SJCRH30 (cell line): ENCODE results near the gene PCDHB11. TPM values are rescaled to one million over a fixed set of nuclear protein-coding genes. Genes with fewer than 3 reads are reported as not detected.
"Not testable (repeated sequence)": the region's sequence is repeated elsewhere in the genome, so short reads cannot be mapped to it uniquely, and the experiment has no call there.

Source experiments
- DNase-seq, 2 experiments: peaks; one replicate each; pipeline ENCODE4 v3.0.0-alpha.2; 2015 to 2020
- H3K27ac ChIP-seq: fragments of 250-450 bp; sonication (Bioruptor Pico); 2 replicates; pipeline ENCODE4 v1.5.1; 2020; ENCODE audit warnings: mild to moderate bottlenecking, moderate library complexity
- H3K27me3 ChIP-seq: fragments of 250-450 bp; sonication (Bioruptor Pico); 2 replicates; pipeline ENCODE4 v1.5.1; 2020; ENCODE audit warnings: mild to moderate bottlenecking, moderate library complexity
- H3K36me3 ChIP-seq: fragments of 250-450 bp; sonication (Bioruptor Pico); 2 replicates; pipeline ENCODE4 v1.5.1; 2020; ENCODE audit warnings: mild to moderate bottlenecking, moderate library complexity
- H3K4me1 ChIP-seq: fragments of 250-450 bp; sonication (Bioruptor Pico); 2 replicates; pipeline ENCODE4 v1.5.1; 2020; ENCODE audit warnings: mild to moderate bottlenecking, moderate library complexity
- H3K4me3 ChIP-seq: fragments of 250-450 bp; sonication (Bioruptor Pico); 2 replicates; pipeline ENCODE4 v1.5.1; 2020; ENCODE audit warnings: mild to moderate bottlenecking, moderate library complexity
- H3K9me3 ChIP-seq: fragments of 250-450 bp; sonication (Bioruptor Pico); replicated peaks from 2 replicates; pipeline ENCODE4 v1.5.1; 2020; ENCODE audit warnings: mild to moderate bottlenecking, moderate library complexity
- total RNA-seq: library from RNA; depleted of rRNA; stranded (reverse); fragments of >200 nt; shearing (Covaris generic); gene quantifications from 2 replicates; pipeline ENCODE4 v1.2.3, GENCODE V29; 2014; rRNA removed

The PCDHB11 gene
- 8.9 and 9.8 TPM in 2 replicates for total RNA-seq

DNA sequence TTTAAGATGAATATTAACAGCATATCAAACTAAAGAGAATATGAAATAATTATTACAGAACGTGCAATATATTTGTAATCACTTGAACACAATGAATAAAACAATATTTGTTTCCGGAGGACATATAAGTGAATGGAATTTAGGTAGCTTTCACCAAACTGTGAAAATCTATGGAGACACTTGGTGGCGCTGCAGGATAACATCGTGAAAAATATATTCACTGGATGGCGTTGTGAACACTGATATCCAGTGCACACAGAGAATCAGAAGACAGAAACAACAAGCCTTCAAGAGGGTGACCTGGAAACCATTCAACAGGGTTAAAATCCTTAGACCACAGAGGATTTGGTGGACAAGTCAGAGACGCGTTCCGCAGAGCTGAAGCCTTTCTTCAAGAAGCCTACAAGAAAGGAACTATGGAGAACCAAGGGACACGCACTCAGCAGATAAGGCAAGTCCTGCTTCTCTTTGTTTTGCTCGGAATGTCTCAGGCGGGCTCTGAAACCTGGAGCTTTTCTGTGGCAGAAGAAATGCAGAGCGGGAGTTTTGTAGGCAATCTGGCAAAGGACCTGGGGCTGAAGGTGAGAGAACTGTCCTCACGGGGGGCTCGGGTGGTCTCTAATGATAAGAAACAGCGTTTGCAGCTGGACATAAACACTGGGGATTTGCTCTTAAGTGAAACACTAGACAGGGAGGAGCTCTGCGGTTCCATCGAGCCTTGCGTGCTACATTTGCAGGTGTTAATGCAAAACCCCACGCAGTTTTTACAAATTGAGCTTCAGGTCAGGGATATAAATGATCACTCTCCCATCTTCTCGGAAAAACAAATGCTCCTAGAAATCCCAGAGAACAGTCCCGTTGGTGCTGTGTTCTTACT, at the start of gene PCDHB11:
TSS of gene PCDHB11 (plus strand) at position 269 of the 877 bp plus-strand sequence. CDS start at position 417, 148 bp downstream.
- DNase-seq, result peak; percentile 35 to 82

DNA sequence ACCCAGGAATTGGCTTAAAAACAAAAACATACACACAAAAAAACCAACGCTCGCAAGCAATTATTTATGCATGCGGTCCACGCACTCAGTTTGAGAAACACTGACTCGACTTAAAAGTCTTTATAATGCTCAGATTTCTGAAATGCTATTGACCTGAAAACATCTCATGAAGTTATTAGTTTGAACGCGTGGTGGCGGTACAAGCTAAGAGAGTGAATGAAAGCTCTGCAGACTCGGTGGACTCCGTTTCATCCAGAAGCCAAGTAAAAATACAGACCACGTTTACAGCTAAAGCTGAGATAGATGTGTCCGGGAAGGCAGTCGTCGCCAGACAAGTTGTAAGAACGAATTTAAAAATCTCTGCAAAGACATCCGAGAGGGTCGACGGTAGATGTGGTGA, 49.6 kb upstream of the PCDHB11 start, which contains the start of gene PCDHB6:
TSS of gene PCDHB6 (plus strand) at position 246 of the 400 bp plus-strand sequence. CDS start 201 bp downstream, outside the sequence.
- DNase-seq, result no peak
- no peak within 1 kb of the TSS for H3K27ac ChIP-seq
- no peak within 1 kb of the TSS for H3K4me3 ChIP-seq

More for the DNA sequence above, at the start of gene PCDHB11:
- Histone ChIP-seq H3K36me3 (no peaks in the 10 kb centered on the region), H3K4me3 (peak within 1 kb of the TSS; percentile 62), H3K4me1 (no peaks in the 10 kb centered on the region), H3K9me3 (no peaks in the 10 kb centered on the region; the same call in 1 of the 2 replicates), H3K27me3 (no peaks in the 10 kb centered on the region), H3K27ac (peak within 1 kb of the TSS; percentile 46)

DNA sequence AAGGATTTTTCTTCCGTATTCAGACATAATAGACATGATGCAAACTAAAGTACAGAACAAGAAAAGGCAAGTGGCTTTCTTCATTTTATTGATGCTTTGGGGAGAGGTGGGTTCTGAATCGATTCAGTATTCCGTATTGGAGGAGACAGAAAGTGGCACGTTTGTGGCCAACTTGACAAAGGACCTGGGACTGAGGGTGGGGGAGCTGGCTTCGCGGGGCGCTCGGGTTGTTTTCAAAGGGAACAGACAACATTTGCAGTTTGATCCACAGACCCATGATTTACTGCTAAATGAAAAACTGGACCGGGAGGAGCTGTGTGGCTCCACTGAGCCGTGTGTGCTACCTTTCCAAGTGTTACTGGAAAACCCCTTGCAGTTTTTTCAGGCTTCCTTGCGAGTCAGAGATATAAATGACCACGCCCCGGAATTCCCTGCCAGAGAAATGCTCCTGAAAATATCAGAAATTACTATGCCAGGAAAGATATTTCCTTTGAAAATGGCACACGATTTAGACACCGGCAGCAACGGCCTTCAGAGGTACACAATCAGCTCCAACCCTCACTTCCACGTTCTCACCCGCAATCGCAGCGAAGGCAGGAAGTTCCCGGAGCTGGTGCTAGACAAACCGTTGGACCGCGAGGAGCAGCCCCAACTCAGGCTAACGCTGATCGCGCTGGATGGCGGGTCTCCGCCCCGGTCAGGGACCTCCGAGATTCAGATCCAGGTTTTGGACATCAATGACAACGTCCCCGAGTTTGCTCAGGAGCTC, 49.0 kb upstream of the PCDHB11 start:
- Histone ChIP-seq H3K4me1 (no peaks in the 10 kb centered on the region), H3K27ac (no peak overlapping the region), H3K9me3 (no peaks in the 10 kb centered on the region), H3K27me3 (0 out of 2 replicates have a peak, but pooled peaks cover 3% of the 10 kb centered on the region), H3K4me3 (no peak overlapping the region), H3K36me3 (no peaks in the 10 kb centered on the region)
- no peak for DNase-seq

More for the DNA sequence above, 49.6 kb upstream of the PCDHB11 start, which contains the start of gene PCDHB6:
- Histone ChIP-seq H3K27me3 (0 out of 2 replicates have a peak, but pooled peaks cover 3% of the 10 kb centered on the region), H3K4me1 (no peaks in the 10 kb centered on the region), H3K36me3 (no peaks in the 10 kb centered on the region), H3K9me3 (no peaks in the 10 kb centered on the region)

DNA sequence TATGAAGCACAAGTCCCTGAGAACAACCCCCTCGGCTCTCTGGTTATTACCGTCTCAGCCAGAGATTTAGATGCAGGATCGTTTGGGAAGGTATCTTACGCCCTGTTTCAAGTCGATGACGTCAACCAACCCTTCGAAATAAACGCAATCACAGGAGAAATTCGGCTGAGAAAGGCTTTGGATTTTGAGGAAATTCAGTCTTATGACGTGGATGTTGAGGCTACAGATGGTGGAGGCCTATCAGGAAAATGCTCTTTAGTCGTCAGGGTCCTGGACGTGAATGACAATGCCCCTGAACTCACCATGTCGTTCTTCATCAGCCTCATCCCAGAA, 48.5 kb upstream of the PCDHB11 start:
- Histone ChIP-seq H3K27ac (no peak overlapping the region), H3K9me3 (no peaks in the 10 kb centered on the region), H3K4me3 (no peak overlapping the region), H3K36me3 (no peaks in the 10 kb centered on the region), H3K4me1 (no peaks in the 10 kb centered on the region), H3K27me3 (0 out of 2 replicates have a peak, but pooled peaks cover 3% of the 10 kb centered on the region)
- DNase-seq, result no peak

DNA sequence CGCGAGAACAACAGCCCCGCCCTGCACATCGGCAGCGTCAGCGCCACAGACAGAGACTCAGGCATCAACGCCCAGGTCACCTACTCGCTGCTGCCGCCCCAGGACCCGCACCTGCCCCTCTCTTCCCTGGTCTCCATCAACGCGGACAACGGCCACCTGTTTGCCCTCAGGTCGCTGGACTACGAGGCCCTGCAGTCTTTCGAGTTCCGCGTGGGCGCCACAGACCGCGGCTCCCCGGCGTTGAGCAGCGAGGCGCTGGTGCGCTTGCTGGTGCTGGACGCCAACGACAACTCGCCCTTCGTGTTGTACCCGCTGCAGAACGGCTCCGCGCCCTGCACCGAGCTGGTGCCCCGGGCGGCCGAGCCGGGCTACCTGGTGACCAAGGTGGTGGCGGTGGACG, 47.8 kb upstream of the PCDHB11 start:
- not testable (repeated sequence) for H3K36me3 ChIP-seq, H3K27ac ChIP-seq, H3K9me3 ChIP-seq, H3K27me3 ChIP-seq, DNase-seq, H3K4me3 ChIP-seq, H3K4me1 ChIP-seq

DNA sequence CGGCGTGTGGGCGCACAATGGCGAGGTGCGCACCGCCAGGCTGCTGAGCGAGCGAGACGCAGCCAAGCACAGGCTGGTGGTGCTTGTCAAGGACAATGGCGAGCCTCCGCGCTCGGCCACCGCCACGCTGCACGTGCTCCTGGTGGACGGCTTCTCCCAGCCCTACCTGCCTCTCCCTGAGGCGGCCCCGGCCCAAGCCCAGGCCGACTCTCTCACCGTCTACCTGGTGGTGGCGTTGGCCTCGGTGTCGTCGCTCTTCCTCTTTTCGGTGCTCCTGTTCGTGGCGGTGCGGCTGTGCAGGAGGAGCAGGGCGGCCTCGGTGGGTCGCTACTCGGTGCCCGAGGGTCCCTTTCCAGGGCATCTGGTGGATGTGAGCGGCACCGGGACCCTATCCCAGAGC, 47.3 kb upstream of the PCDHB11 start:
- not testable (repeated sequence) for H3K9me3 ChIP-seq, H3K4me1 ChIP-seq, H3K4me3 ChIP-seq, DNase-seq, H3K36me3 ChIP-seq, H3K27ac ChIP-seq, H3K27me3 ChIP-seq

DNA sequence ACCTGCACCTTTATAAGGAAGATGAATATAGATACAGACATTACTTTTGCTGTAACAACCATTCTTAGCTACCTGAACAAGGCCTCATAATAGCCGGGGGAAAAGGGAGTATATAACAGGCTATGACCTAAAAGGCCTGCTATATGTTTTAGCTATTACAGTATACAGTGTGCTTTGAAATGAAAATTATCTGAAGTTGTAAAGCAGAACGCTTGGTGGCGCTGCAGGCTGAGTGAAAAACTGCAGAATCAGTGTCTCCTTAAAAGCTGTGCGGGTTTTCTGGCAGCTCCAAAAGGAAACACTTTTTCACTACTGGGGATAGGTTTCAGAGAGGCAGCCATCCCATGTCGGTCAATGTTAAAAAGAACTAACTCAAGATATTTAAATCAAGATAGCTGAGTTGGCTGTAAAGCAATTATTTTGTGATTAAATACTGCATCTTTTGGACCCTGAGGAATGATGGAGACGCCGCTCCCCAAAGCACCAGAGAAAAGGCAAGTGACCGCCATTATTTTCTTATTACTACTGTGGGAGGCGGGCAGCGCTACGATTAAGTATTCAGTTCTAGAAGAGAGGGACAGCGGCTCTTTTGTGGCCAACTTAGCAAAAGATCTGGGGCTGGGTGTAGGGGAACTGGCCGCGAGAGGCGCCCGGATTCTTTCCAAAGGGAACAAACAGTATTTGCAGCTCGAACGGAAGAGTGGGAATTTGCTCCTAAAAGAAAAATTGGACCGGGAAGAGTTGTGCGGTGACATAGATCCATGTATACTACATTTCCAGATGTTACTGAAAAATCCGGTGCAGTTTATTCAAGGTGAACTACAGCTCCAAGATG, 43.7 kb upstream of the PCDHB11 start:
- Histone ChIP-seq H3K36me3 (no peaks in the 10 kb centered on the region), H3K4me1 (no peaks in the 10 kb centered on the region), H3K27me3 (0 out of 2 replicates have a peak, but pooled peaks cover 3% of the 10 kb centered on the region), H3K27ac (no peak overlapping the region), H3K4me3 (no peak overlapping the region), H3K9me3 (no peaks in the 10 kb centered on the region)
- peak in 1 of 2 experiments; percentile 34 for DNase-seq

DNA sequence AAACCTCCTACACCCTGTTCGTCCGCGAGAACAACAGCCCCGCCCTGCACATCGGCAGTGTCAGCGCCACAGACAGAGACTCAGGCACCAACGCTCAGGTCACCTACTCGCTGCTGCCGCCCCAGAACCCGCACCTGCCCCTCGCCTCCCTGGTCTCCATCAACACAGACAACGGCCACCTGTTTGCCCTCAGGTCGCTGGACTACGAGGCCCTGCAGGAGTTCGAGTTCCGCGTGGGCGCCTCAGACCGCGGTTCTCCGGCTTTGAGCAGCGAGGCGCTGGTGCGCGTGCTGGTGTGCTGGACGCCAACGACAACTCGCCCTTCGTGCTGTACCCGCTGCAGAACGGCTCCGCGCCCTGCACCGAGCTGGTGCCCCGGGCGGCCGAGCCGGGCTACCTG, 42.1 kb upstream of the PCDHB11 start:
- not testable (repeated sequence) for H3K27me3 ChIP-seq, H3K9me3 ChIP-seq, H3K36me3 ChIP-seq, DNase-seq, H3K27ac ChIP-seq, H3K4me1 ChIP-seq, H3K4me3 ChIP-seq

DNA sequence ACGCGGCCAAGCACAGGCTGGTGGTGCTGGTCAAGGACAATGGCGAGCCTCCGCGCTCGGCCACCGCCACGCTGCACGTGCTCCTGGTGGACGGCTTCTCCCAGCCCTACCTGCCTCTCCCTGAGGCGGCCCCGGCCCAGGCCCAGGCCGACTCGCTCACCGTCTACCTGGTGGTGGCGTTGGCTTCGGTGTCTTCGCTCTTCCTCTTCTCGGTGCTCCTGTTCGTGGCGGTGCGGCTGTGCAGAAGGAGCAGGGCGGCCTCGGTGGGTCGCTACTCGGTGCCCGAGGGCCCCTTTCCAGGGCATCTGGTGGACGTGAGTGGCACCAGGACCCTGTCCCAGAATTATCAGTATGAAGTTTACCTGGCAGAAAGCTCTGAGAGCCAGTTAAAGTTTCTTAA, 41.5 kb upstream of the PCDHB11 start:
- not testable (repeated sequence) for DNase-seq, H3K27me3 ChIP-seq, H3K27ac ChIP-seq, H3K9me3 ChIP-seq, H3K4me1 ChIP-seq, H3K36me3 ChIP-seq, H3K4me3 ChIP-seq

DNA sequence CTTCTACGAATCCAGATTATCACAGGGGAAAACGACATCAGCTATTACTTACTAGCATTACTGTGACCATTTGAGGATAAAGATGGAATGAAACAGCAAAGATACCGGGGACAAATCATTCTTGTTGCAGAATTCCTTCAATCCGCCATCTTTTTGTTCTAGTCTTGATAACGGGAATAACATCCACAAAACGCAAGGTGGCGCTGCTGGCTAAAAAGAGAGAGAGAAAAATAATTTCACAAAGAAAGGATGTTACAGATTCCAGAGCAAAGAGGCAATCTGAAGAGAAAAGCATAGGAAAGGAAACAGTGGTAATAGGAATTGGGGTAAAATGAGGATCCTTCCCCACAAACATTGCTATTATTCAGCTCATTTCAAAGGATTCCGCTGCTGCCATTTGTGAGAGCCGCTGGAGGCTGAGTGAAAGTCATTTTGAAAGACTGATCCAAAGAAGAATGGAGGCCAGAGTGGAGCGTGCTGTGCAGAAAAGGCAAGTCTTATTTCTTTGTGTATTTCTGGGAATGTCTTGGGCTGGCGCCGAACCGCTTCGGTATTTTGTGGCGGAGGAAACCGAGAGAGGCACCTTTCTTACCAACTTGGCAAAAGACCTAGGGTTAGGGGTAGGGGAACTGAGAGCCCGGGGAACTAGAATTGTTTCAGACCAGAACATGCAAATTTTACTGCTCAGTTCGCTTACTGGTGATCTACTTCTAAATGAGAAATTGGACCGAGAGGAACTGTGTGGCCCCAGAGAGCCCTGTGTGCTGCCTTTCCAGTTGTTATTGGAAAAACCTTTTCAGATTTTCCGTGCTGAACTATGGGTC, 26.8 kb upstream of the PCDHB11 start, which contains the start of gene PCDHB7:
TSS of gene PCDHB7 (plus strand) at position 264 of the 824 bp plus-strand sequence. CDS start at position 456, 192 bp downstream.
- no peaks in the 10 kb centered on the region; the same call in 1 of the 2 replicates for H3K36me3 ChIP-seq
- H3K4me1 ChIP-seq, result peaks cover 3% of the 10 kb centered on the region
- H3K9me3 ChIP-seq, result 0 out of 2 replicates have a peak, but pooled peaks cover 4% of the 10 kb centered on the region
- DNase-seq, result peak; percentile 52 to 76
- no peak within 1 kb of the TSS for H3K27ac ChIP-seq
- H3K4me3 ChIP-seq, result peak within 1 kb of the TSS; percentile 48
- no peaks in the 10 kb centered on the region for H3K27me3 ChIP-seq

DNA sequence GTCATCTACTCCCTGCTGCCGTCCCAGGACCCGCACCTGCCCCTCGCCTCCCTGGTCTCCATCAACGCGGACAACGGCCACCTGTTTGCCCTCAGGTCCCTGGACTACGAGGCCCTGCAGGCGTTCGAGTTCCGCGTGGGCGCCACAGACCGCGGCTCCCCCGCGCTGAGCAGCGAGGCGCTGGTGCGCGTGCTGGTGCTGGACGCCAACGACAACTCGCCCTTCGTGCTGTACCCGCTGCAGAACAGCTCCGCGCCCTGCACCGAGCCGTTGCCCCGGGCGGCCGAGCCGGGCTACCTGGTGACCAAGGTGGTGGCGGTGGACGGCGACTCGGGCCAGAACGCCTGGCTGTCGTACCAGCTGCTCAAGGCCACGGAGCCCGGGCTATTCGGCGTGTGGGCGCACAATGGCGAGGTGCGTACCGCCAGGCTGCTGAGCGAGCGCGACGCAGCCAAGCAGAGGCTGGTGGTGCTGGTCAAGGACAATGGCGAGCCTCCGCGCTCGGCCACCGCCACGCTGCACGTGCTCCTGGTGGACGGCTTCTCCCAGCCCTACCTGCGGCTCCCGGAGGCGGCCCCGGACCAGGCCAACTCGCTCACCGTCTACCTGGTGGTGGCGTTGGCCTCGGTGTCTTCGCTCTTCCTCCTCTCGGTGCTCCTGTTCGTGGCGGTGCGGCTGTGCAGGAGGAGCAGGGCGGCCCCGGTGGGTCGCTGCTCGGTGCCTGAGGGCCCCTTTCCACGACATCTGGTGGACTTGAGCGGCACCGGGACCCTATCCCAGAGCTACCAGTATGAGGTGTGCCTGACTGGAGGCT, 24.9 kb upstream of the PCDHB11 start:
- H3K4me3 ChIP-seq, H3K27ac ChIP-seq, DNase-seq, H3K36me3 ChIP-seq, H3K9me3 ChIP-seq, H3K27me3 ChIP-seq, H3K4me1 ChIP-seq: not testable (repeated sequence)

DNA sequence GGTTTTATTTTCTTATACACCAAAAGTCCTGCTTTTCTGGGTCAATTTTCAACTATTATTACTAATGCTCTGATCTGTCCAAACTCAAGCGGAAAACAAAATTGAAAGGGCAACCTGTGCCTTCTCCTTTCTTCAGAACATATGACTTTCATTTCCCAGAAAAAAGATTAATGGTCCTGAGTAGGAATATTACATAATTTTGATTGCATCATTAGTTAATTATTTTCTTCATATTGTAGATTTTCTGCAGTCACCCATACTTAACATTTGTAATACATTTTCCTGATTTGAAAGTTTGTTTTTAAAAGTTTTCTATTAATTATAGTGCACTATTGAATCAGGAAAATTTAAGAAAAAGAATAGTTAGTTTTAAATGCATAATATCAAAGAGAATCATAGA, 23.5 kb upstream of the PCDHB11 start:
- peaks cover 5% of the 10 kb centered on the region for H3K36me3 ChIP-seq
- peaks cover 3% of the 10 kb centered on the region for H3K4me1 ChIP-seq
- no peak overlapping the region for H3K27ac ChIP-seq
- no peak for DNase-seq
- no peak overlapping the region for H3K4me3 ChIP-seq
- H3K27me3 ChIP-seq, result no peaks in the 10 kb centered on the region
- peaks cover 16% of the 10 kb centered on the region; the same call in 1 of the 2 replicates for H3K9me3 ChIP-seq
